HCT116 (cell line): ENCODE measurements around the gene RAB8A. TPM values are rescaled to one million over a fixed set of nuclear protein-coding genes. Genes with fewer than 3 reads are reported as not detected.
A peak's percentile ranks its signal among the peaks of the same experiment; 100 is the strongest.

Experiments
- ATAC-seq: fragments of 200-7000 bp; cut with Tn5 transposase; 2 replicates; pipeline ENCODE4 v1.9.1; 2020; ENCODE audit warnings: mild to moderate bottlenecking, moderate library complexity
- BruUV-seq: library from RNA; stranded (reverse); fragments of 400-500 nt; replicated peaks from 2 replicates; lab custom pipeline; 2021; lab: Mats Ljungman, UMichigan
- CTCF ChIA-PET: fragments of 300-600 bp; sonication (Branson Sonifier 250); formaldehyde crosslinking; loops from one replicate; lab custom pipeline; 2021; ENCODE audit warnings: antibody characterized with exemption; lab: Charles Lee
- POLR2A ChIA-PET: fragments of 300-600, 350-600 bp; sonication (Branson Sonifier 250); formaldehyde crosslinking; loops from one replicate; lab custom pipeline; 2021; ENCODE audit warnings: antibody characterized with exemption; lab: Charles Lee
- RAD21 ChIA-PET, 2 experiments: fragments of 300-600 bp; sonication (Branson Sonifier 250); formaldehyde crosslinking; loops; one replicate each; lab custom pipeline; 2023; ENCODE audit warnings: low total read pairs in 2 of 2; ENCODE audit not compliant: uncharacterized antibody in 2 of 2, unreplicated experiment in 2 of 2, low non-redundant PET in 1 of 2; lab: Charles Lee
- DNase-seq: peaks from one replicate; pipeline ENCODE4 v3.0.0-alpha.2; 2010; ENCODE audit warnings: low read depth, low spot score
- H2AFZ ChIP-seq: fragments of 200-600 bp; shearing (Covaris generic), sonication (generic); 2 replicates; pipeline ENCODE4 v1.6.1; 2017; ENCODE audit warnings: low read depth, mixed run types, mixed read lengths, antibody characterized with exemption, low read length; ENCODE audit not compliant: poor library complexity, severe bottlenecking
- H3K27ac ChIP-seq: 2 replicates; pipeline ENCODE4 v1.5.1; 2012; ENCODE audit warnings: low read depth, low read length
- H3K27me3 ChIP-seq: fragments of 200-600 bp; sonication (generic); 2 replicates; pipeline ENCODE4 v1.6.1; 2016; ENCODE audit warnings: mixed run types, low read length, mixed read lengths; ENCODE audit not compliant: insufficient read depth
- H3K36me3 ChIP-seq, 2 experiments: fragments of 200-500 bp in 1 of 2; fragments of 200-600 bp in 1 of 2; sonication (Bioruptor generic) in 1 of 2; sonication (generic) in 1 of 2; 2 replicates each; pipeline versions ENCODE4 v1.5.1 to v1.6.1; 2014 to 2016; ENCODE audit warnings: low read length in 2 of 2, inconsistent platforms in 1 of 2, mixed read lengths in 1 of 2, mixed run types in 1 of 2; ENCODE audit not compliant: insufficient read depth in 2 of 2, control insufficient read depth in 1 of 2
- H3K4me1 ChIP-seq, 2 experiments: fragments of 200-600 bp in 1 of 2; sonication (generic) in 1 of 2; 2 replicates each; pipeline versions ENCODE4 v1.5.1 to v1.6.1; 2012 to 2017; ENCODE audit warnings: low read length in 2 of 2, inconsistent platforms in 1 of 2, mild to moderate bottlenecking in 1 of 2, mixed read lengths in 1 of 2, mixed run types in 1 of 2, moderate library complexity in 1 of 2; ENCODE audit not compliant: insufficient read depth in 2 of 2, control insufficient read depth in 1 of 2
- H3K4me2 ChIP-seq: fragments of 200-600 bp; sonication (generic); 2 replicates; pipeline ENCODE4 v1.6.1; 2017; ENCODE audit warnings: mixed run types, low read length, mixed read lengths
- H3K4me3 ChIP-seq, 2 experiments: fragments of 200-600 bp in 1 of 2; sonication (generic) in 1 of 2; replicated peaks in 1 of 2; 2 replicates each; pipeline ENCODE4 v1.5.1; 2011 to 2016; ENCODE audit warnings: low read length in 2 of 2, control low read depth in 1 of 2, low read depth in 1 of 2, mild to moderate bottlenecking in 1 of 2, mixed read lengths in 1 of 2, mixed run types in 1 of 2
- H3K79me2 ChIP-seq: fragments of 200-600 bp; sonication (generic); 2 replicates; pipeline ENCODE4 v1.6.1; 2017; ENCODE audit warnings: mild to moderate bottlenecking, mixed run types, low read length, moderate library complexity, mixed read lengths; ENCODE audit not compliant: insufficient read depth
- H3K9ac ChIP-seq: fragments of 200-600 bp; sonication (generic); 2 replicates; pipeline ENCODE4 v1.6.1; 2016; ENCODE audit warnings: low read length, mixed read lengths
- H3K9me2 ChIP-seq: fragments of 200-600 bp; sonication (generic), shearing (Covaris generic); 2 replicates; pipeline ENCODE4 v1.6.1; 2017; ENCODE audit warnings: mixed run types, mild to moderate bottlenecking, moderate library complexity; ENCODE audit not compliant: insufficient read depth
- H3K9me3 ChIP-seq, 2 experiments: fragments of 200-500 bp in 1 of 2; fragments of 200-600 bp in 1 of 2; sonication (Bioruptor generic) in 1 of 2; sonication (generic) in 1 of 2; 2 replicates each; pipeline ENCODE4 v1.6.1; 2014 to 2017; ENCODE audit warnings: low read length in 2 of 2, mixed read lengths in 2 of 2, inconsistent platforms in 1 of 2, low read depth in 1 of 2, mild to moderate bottlenecking in 1 of 2, mixed run types in 1 of 2, moderate library complexity in 1 of 2; ENCODE audit not compliant: control insufficient read depth in 1 of 2, insufficient read depth in 1 of 2
- H4K20me1 ChIP-seq: fragments of 200-600 bp; sonication (generic), shearing (Covaris generic); 2 replicates; pipeline ENCODE4 v1.6.1; 2017; ENCODE audit warnings: mixed run types, mild to moderate bottlenecking, moderate library complexity; ENCODE audit not compliant: insufficient read depth
- CBX3 ChIP-seq: IDR thresholded peaks from 2 replicates; pipeline ENCODE4 v1.6.1; 2012; ENCODE audit warnings: low read depth
- EGR1 ChIP-seq: IDR thresholded peaks from 2 replicates; pipeline ENCODE4 v1.6.1; 2012; ENCODE audit warnings: low read depth
- ELF1 ChIP-seq: IDR thresholded peaks from 2 replicates; pipeline ENCODE4 v1.6.1; 2012; ENCODE audit warnings: low read depth, borderline replicate concordance
- EZH2 ChIP-seq: fragments of 200-600 bp; sonication (generic); IDR thresholded peaks from 2 replicates; pipeline ENCODE4 v1.6.1; 2017; ENCODE audit warnings: antibody characterized with exemption, mixed run types
- EZH2phosphoT487 ChIP-seq: fragments of 200-600 bp; IDR thresholded peaks from 2 replicates; pipeline ENCODE4 v1.6.1; 2018; ENCODE audit warnings: antibody characterized with exemption, borderline replicate concordance
- POLR2A ChIP-seq: IDR thresholded peaks from 2 replicates; pipeline ENCODE4 v1.7.0; 2011; ENCODE audit warnings: borderline replicate concordance; ENCODE audit not compliant: insufficient read depth, insufficient read length; ENCODE audit errors: extremely low read depth
- POLR2AphosphoS5 ChIP-seq: IDR thresholded peaks from 2 replicates; pipeline ENCODE4 v1.6.1; 2011; ENCODE audit warnings: mild to moderate bottlenecking, low read depth, low read length, moderate library complexity
- SIN3A ChIP-seq: IDR thresholded peaks from 2 replicates; pipeline ENCODE4 v1.6.1; 2012; ENCODE audit warnings: low read depth
- SP1 ChIP-seq: IDR thresholded peaks from 2 replicates; pipeline ENCODE4 v1.6.1; 2012; ENCODE audit warnings: low read depth
- SRF ChIP-seq: IDR thresholded peaks from 2 replicates; pipeline ENCODE4 v1.6.1; 2012; ENCODE audit warnings: low read depth
- TCF7L2 ChIP-seq: IDR thresholded peaks from 2 replicates; pipeline ENCODE4 v1.7.0; 2011; ENCODE audit warnings: borderline replicate concordance, inconsistent platforms; ENCODE audit not compliant: insufficient read depth, insufficient read length; ENCODE audit errors: extremely low read depth
- YY1 ChIP-seq: IDR thresholded peaks from 2 replicates; pipeline ENCODE4 v1.6.1; 2011; ENCODE audit warnings: low read length, low read depth, moderate library complexity, mild to moderate bottlenecking; ENCODE audit not compliant: insufficient replicate concordance; ENCODE audit errors: extremely low read depth
- ZFX ChIP-seq: fragments of 450-650 bp; IDR thresholded peaks from 2 replicates; pipeline ENCODE4 v1.6.1; 2017
- intact Hi-C: fragments of 100-400 bp; cut with micrococcal nuclease; formaldehyde crosslinking; loops from 2 replicates; pipeline ENCODE4 v1.10.0; 2022
- total RNA-seq: library from RNA; stranded (reverse); gene quantifications from one replicate; pipeline ENCODE4 v1.2.1, GENCODE V29; 2021; ENCODE audit not compliant: unreplicated experiment
- TF ChIP-seq, protein P1 (sequence below): IDR thresholded peaks from 2 replicates; pipeline ENCODE4 v1.6.1; 2012
- TF ChIP-seq, protein P2 (sequence below): IDR thresholded peaks from 2 replicates; pipeline ENCODE4 v1.6.1; 2012

Gene RAB8A
- total RNA-seq, 1 experiment from 2014 or later, result 116 TPM

DNA sequence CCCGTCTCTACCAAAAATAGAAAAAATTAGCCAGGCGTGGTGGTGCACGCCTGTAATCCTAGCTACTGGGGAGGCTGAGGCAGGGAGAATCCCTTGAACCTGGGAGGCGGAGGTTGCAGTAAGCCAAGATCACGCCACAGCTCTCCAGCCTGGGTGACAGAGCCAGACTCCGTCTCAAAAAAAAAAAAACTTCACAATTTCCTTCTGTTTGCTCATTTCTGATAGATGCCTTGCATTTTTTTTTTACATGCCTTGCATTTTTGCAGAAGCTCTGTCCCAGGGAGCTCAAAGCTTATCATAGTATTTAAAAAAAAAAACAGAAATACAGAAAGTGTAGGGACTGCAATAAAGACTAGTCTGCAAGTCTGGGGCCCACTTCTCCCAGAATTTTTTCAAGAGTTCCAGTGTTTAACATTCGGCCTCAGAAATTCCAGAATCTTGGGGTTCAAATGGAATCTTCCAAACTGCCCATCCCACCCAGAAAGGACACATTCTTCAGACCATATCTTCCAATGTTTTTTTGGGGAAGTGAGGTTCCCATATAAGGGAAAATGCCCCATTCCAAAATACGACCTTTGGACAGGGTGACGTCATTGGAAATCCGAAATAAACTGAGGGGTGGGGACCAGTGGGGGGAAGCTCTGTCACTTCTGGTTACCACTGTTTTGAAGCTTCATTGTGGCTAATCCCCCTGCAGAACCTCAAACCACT lies 17.2 kb upstream of the RAB8A start:
- TF ChIP-seq EZH2, result no peak
- TF ChIP-seq, all 23 proteins: peak for 0
- H3K9me2 ChIP-seq, result no peaks in the 10 kb centered on the region
- no peak overlapping the region for H3K4me2 ChIP-seq
- ChIA-PET POLR2A (interaction anchor here (1.0 to 1.3 kb wide), 2 partner anchors 10 to 24 kb away, joined by 3 read pairs; no protein-coding TSS in a partner anchor), RAD21 (no interaction called here), CTCF (no interaction called here)
- ATAC-seq, result no peak
- no peak overlapping the region for H2AFZ ChIP-seq
- no peaks in the 10 kb centered on the region for H3K27me3 ChIP-seq
- H3K27ac ChIP-seq, result no peak overlapping the region
- no peaks in the 10 kb centered on the region for H3K9me3 ChIP-seq
- DNase-seq, result no peak
- H3K79me2 ChIP-seq, result peaks cover 24% of the 10 kb centered on the region; the same call in 1 of the 2 replicates
- BruUV-seq, result TSS peak; percentile 15
- intact Hi-C loops, result no loop called here
- peaks cover 45 to 68% of the 10 kb centered on the region in 2 experiments for H3K36me3 ChIP-seq
- H4K20me1 ChIP-seq, result no peaks in the 10 kb centered on the region
- H3K4me3 ChIP-seq, result no peak overlapping the region
- no peak overlapping the region for H3K9ac ChIP-seq
- H3K4me1 ChIP-seq, result peaks cover 7 to 15% of the 10 kb centered on the region in 2 experiments; a peak in 3 of 4 replicates

DNA sequence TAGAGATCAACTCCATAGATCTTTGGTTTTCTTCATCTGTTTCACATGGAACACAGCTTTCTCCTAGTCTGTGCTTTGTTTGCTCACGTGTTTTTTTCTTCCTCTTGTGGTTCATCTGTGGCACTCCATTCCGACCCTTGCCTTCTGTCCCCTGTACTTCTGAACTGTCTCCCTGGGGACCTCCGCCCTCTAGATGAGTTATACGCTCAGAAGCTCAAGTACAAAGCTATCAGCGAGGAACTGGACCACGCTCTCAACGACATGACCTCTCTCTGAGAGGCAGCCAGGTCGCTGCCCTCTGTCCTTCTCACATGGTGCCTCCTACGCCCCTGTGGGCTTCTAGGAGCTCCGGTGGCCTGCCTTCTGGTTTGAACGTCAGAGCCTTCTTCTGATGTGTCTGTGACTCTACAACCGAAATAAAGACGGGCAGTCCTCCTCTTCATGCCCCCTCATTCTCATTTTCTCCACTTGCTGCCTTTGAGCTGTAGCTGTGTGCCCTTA lies 16.6 kb upstream of the RAB8A start:
- no peaks in the 10 kb centered on the region for H3K9me3 ChIP-seq
- no peaks in the 10 kb centered on the region for H4K20me1 ChIP-seq
- no peak overlapping the region for H2AFZ ChIP-seq
- no peak overlapping the region for H3K9ac ChIP-seq
- no peaks in the 10 kb centered on the region for H3K27me3 ChIP-seq
- H3K4me3 ChIP-seq, result no peak overlapping the region
- DNase-seq (no peak), ATAC-seq (no peak)
- ChIA-PET POLR2A (interaction anchor here (1.0 to 1.4 kb wide), 3 partner anchors 9 to 25 kb away, joined by 3 to 5 read pairs (median 3); no protein-coding TSS in a partner anchor), RAD21 (no interaction called here), CTCF (no interaction called here)
- H3K4me1 ChIP-seq, result peaks cover 7 to 15% of the 10 kb centered on the region in 2 experiments; a peak in 3 of 4 replicates
- H3K4me2 ChIP-seq, result no peak overlapping the region
- H3K27ac ChIP-seq, result no peak overlapping the region
- BruUV-seq, result no TSS peak
- TF ChIP-seq, protein P1, sequence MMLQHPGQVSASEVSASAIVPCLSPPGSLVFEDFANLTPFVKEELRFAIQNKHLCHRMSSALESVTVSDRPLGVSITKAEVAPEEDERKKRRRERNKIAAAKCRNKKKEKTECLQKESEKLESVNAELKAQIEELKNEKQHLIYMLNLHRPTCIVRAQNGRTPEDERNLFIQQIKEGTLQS, result no peak
- TF ChIP-seq TCF7L2 (no peak), SP1 (no peak), POLR2A (no peak), SIN3A (no peak), ELF1 (no peak), EZH2phosphoT487 (no peak), ZFX (no peak), POLR2AphosphoS5 (no peak), CBX3 (no peak), EZH2 (no peak), EGR1 (no peak), SRF (no peak), YY1 (no peak)
- TF ChIP-seq, protein P2, sequence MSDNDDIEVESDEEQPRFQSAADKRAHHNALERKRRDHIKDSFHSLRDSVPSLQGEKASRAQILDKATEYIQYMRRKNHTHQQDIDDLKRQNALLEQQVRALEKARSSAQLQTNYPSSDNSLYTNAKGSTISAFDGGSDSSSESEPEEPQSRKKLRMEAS, result no peak
- no peaks in the 10 kb centered on the region for H3K9me2 ChIP-seq
- intact Hi-C loops, result no loop called here
- peaks cover 19% of the 10 kb centered on the region; the same call in 1 of the 2 replicates for H3K79me2 ChIP-seq
- H3K36me3 ChIP-seq, result peaks cover 48 to 71% of the 10 kb centered on the region in 2 experiments
